GM19239 (cell line): ENCODE data around the gene PCED1B.
A peak's percentile ranks its signal among the peaks of the same experiment; 100 is the strongest.
"Not testable (repeated sequence)": the region's sequence is repeated elsewhere in the genome, so short reads cannot be mapped to it uniquely, and the experiment has no call there.

Source experiments
- DNase-seq: peaks from one replicate; pipeline ENCODE4 v3.0.0; 2011; ENCODE audit warnings: low spot score; ENCODE audit not compliant: insufficient read length
- FAIRE-seq: peaks from 2 replicates; lab custom pipeline; 2011; peaks lifted over from hg19 to GRCh38; lab: Jason Lieb, UNC

Gene PCED1B

DNA sequence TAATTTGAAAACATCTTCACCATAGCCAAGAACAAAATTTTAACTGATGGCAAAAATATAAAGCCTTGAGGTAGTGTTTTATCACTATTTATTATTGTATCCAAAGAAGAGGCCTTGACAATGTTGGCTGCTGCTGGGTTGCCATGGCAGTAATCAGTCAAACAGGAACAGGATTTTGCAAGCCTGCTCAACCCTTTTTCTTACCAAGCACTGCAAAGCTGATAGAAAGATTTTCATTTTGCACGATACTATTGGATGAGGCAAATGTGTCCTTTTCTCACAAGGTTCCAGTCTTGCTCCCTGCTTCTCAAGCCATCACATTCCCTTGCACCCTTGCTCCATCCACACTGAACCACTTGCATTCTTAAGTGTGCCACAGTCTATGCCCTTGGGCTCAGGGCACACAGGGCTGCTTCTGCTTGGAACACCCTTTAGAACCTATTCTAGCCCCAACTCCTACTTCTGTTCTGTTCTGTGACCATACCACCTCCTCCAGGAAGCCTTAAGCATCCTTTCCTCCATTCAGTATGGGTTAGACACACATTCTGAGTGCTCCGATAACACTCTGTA is 76.8 kb downstream of the PCED1B start:
- no peak for DNase-seq
- FAIRE-seq = no peak

DNA sequence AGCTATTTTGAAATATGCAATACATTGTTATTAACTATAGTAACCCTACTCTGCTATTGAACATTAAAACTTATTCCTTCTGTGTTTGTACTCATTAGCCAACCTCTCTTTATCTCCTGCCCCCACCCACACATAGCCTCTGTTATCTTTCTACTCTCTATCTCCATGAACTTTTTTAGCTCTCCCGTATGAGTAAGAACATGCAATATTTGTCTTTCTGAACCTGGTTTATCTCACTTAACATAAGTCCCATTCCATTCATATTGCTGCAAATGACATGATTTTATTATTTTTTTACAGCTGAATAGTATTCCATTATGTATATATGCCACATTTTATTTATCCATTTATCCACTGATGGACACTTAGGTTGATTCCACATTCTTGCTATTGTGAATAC is 79.4 kb downstream of the PCED1B start:
- FAIRE-seq (no peak), DNase-seq (no peak)

DNA sequence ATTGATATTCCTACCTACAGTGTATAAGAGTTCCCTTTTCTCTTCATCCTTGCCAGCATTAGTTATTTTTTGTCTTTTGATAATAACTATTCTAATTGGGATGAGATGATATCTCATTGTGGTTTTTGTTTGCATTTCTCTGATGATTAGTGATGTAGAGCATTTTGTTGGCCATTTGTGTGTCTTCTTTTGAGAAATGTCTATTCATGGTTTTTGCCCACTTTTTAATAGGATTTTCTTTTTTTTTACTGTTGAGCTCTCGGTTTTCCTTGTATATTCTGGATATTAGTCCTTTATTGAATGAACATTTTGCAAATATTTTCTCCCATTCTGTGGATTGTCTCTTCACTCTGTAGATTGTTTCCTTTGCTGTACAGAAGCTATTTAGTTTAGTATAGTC is 79.9 kb downstream of the PCED1B start:
- FAIRE-seq = no peak

DNA sequence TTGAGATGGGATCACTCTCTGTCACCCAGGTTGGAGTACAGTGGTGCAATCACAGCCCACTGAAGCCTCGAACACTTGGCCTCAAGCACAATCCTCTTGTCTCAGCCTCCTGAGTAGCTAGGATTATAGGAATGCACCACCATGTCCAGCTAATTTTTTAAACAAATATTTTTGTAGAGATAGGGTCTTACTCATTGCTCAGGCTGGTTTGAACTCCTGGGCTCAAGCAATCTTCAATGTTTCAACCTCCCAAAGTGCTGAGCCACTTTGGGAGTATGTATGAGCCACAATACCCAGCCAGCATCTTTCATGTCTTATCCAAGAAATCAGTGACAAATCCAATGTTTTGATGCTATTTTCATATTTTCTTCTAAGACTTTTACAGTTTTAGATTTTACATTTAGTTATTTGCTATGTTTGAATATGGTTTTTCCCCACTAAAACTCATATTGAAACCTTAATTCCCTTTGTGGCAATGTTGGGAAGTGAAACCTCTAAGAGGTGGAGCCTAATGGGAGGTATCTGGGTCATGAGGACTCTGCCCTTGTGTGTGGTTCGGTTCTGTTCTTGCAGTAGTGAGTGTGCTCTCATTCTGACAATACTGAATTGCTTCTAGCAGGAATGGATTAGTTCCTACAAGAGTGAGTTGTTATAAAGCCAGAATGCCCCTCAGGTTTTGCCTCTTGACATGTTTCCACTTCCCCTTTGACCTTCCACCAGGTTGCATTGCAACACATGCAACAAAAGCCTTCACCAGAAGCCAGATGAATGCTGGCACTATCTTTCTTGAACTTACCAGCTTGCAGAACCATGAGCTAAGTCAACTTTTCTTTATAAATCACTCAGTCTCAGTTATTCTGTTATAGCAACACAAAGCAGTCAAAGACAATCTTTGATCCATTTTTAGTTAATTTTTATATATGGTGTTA is 81.2 kb downstream of the PCED1B start:
- no peak for FAIRE-seq
- DNase-seq = no peak

More for the DNA sequence above, 79.9 kb downstream of the PCED1B start:
- DNase-seq = no peak

DNA sequence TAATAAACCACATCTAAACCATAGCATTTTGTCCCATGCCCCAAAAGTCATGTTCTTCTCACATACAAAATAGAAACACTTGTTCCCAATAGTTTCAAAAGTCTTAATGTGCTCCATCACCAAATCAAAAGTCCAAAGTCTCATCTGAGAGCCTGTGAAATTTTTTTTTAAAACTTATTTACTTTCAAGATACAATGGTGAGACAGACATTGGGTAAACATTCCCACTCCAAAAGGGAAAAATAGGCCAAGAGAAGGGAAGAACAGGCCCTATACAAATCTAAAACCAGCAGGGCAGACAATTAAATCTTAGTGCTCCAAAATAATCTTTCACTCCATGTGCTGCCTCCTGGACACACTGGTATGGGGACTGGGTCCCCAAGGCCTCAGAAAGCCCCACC is 84.7 kb downstream of the PCED1B start:
- DNase-seq (no peak), FAIRE-seq (no peak)

DNA sequence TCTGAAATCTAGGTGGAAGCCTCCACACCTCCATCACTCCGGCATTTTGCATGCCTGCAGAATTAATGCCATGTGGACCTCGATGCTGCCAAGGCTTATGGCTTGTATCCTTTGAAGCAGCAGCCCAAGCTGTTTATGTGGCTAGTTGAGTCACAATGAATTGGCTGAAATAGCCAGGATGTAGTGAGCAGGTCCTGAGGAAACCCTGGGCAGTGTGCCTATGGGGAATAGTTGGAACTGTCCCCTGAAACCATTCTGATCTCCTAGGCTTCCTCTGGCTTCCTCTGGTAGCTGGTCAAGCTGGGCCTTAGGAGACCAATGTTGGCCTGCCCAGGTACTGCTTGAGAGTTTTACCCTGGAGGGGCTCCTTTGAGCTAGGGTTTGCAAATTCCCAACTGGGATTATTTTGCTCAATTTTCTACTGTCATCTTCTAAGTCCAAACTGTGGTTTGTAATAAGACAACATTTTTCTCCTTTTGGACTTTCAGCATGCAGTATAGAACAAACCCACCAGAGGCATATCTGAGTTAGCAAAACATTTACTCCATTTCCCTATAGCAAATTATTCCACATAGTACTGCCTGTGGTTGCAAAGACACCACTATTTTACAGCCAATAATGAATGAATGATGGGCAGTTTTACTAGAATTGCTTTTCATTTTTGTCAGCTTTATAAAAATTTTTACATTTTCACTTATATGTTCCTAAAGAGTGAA is 85.5 kb downstream of the PCED1B start:
- DNase-seq = no peak
- FAIRE-seq = no peak

DNA sequence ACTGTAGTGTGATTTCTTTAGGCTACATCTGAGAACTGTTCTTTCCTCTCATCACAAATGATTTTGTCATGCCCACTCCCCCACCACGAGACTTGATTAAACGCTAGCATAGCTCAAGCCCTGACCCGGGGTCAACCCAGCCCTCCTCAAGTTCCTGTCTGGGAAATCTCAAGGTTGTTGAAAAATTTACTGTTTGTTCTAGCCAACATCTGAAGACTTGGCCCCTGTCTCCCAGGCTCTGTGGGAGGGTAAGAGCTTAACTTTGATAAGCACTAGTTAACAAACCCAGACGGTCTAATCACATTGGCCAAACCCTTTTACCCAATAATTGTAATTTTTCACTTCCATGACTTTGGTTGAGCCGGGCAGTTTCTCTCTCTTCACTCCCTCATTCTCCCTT is 86.5 kb downstream of the PCED1B start:
- FAIRE-seq = no peak
- DNase-seq = no peak

DNA sequence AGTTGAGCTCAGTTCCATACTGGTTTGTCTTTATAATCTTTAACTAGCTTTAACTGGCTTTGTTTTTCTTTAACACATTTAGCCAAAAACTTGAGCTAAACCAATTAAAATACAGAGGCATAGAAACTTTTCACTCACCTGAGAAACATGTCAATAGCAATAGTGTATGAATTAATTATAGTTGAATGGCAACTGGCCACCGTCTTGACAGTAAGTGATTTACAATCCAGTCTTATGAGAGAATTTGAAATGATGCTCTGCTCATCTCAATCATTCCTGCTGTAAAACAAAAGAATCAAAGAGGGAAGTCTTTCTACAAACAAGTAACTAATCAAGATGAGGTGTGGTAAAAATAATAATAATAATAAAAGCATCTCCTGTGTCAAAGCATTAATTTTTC is 86.9 kb downstream of the PCED1B start:
- DNase-seq = no peak
- no peak for FAIRE-seq

DNA sequence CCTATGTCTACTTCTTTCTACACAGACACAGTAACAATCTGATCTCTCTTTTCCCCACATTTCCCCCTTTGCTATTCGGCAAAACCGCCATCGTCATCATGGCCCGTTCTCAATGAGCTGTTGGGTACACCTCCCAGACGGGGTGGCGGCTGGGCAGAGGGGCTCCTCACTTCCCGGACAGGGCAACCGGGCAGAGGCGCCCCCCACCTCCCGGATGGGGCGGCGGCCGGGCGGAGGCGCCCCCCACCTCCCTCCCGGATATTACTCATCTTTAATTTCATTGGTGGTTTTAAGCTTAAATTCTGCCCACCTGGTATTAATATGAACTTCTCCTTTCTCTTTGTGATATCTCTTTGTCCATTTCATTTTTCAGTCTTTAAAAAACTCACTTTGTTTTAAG is 90.9 kb downstream of the PCED1B start:
- FAIRE-seq, DNase-seq: not testable (repeated sequence)

DNA sequence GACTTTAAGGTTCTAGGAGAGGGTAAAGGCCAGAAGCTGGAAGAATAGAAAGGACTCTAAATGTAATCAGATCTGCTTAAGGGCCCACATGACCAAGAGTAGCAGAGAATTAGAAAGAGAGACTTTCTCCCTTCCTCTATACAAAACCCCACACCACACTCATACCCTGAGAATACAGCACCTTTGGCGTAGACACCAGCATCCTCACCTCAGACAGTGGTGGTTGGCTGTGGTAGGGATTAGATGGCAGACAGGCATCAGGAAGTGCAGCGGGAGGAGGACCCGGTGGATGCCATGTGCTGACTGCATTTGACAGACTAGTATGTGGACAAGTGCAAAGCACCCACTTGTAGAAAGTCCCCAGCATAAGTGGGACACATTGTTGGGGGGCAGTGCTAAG is 98.6 kb downstream of the PCED1B start:
- FAIRE-seq (no peak), DNase-seq (no peak)

DNA sequence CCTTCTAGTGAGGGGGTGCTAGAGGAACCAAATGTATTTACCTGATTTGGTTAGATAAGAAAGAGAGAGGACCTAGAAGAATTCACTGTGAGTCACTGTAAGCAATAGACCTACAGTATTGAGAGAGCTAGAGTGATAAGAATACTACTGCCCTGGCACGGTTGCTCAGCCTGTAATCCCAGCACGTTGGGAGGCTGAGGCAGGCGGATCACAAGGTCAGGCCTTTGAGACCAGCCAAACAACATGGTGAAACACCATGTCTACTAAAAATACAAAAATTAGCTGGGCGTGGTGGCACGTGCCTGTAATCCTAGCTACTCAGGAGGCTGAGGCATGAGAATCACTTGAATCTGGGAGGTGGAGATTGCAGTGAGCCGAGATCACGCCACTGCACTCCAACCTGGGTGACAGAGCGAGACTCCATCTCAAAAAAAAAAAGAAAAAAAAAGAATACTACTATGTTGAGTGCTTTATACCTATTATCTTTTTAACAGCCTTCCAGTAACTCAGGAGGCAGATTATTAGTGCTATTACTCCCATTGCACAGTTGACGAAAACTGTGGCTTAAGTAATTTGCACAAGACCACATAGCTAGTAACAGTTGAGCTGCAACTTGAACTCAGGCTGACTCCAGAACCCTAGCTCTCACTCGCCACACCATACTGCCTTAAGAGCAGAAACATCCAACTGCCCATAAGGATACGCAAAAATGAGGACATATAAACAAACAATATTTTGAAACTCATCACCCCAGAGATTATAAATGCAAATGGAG is 102.9 kb downstream of the PCED1B start:
- FAIRE-seq, DNase-seq: not testable (repeated sequence)

DNA sequence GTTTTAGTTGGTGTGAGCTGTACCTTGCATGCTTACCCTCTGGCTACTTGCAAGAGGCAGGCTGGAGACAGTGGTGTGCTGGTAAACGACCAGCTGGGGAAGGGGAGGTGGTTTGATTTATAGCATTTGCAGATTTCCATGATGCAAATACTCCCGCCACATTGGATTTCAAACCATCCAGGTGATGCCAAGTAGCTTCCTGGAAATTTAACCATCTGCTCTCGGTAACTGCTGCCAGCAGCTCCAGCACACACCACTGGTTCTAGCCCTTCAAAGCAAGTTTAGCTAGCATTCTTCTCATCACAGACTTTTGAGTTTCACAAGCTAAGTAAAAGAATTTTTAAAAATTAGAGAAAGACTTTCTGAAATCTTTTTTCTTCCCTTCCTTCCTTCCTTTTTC is 104.8 kb downstream of the PCED1B start:
- no peak for DNase-seq
- FAIRE-seq = no peak

DNA sequence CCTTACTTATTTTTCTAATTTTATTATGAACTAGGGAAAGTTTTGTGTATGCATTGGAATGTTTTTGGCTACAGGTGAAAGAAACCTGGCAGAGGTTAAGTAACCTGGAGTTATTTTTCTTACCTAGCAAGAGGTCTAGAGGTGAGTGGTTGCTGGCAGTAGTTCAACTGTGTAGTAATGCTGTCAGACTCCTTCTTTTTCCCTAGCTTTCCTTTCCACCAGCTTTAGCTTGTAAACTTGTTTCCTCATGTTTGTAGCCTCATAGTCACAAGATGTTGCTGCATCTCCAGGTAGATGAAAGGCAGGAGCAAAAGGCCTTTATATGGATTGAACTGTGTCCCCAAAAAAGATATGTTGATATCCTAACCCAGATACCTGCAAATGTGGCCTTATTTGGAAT is 105.4 kb downstream of the PCED1B start:
- no peak for FAIRE-seq
- DNase-seq = no peak

DNA sequence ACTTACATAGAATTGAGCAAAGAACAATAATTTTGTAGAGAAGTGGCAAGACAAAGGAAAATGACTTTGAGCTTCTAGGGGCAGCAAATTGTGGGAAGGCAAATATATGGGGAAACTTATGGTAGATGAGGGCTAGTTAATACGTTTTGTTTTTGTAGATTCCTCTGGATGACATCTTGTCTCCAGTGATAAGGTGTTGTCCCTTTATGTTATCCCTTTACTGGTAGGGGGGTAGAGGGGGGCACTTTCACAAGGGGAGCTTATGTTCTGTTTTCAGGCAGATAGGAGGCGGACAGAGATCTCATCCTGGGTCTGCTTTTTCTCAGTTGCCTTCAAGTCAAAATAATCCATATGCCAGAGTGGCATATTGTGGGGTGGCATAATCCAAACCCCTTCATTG is 106.8 kb downstream of the PCED1B start:
- no peak for DNase-seq

DNA sequence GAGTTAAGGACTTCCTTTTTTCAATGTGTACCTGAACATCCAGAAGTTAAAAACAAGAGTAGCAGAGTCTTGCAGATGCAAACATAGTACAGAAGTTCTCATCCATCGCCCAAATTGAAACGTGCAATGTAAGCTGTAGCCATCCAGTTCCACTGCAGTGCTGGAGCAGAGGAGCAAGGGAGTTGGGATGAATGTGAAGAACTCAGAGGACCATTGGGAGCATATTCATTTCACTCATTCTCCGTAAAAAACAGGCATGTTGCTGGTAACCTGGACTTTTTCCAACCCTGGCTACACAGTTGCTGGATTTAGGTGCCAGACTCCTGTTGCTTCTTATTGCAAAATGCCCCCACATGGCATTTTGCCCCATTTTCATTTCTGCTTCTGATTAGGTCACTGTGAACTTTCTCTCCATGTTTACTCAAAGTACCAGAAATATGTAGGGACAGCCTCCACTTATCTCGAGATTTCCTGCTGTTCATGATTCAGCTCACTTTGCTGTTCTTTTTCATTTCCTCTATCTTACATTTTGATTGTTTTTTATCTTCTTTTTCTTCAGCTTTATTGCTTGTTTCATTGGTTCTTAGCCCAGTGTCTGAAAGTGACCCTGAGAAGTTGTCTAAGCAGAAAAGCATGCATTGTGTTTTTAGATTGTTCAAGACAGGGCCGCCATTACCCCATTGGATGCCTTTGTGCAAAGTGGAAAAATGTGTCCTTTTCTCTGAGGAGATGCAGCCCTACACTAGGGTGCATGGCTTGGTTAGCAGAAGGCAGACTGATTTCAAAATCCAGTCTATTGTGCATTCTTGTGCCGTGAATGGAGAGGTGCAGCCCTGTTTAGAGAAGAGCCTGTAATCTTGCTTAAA is 109.4 kb downstream of the PCED1B start:
- DNase-seq = no peak

More for the DNA sequence above, 106.8 kb downstream of the PCED1B start:
- no peak for FAIRE-seq

DNA sequence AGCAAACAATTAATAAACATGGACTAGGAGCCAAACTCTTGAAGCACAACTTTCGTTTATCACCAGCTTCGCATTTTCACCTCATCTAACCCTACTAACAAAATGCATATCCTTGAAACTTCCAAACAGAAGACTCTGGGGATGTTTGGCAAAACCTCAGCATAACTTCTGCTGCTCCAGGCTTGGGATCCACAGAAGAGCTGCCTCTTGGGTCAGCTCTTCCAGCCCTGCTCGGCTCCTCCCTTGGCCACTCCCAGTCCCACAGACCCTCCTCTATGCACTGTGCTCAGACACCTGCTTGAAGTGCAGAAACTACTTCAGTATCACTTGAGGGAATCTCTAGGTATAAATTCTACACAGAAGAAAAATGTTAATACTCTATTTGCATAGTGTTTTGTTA is 110.3 kb downstream of the PCED1B start:
- FAIRE-seq = no peak

More for the DNA sequence above, 109.4 kb downstream of the PCED1B start:
- no peak for FAIRE-seq

DNA sequence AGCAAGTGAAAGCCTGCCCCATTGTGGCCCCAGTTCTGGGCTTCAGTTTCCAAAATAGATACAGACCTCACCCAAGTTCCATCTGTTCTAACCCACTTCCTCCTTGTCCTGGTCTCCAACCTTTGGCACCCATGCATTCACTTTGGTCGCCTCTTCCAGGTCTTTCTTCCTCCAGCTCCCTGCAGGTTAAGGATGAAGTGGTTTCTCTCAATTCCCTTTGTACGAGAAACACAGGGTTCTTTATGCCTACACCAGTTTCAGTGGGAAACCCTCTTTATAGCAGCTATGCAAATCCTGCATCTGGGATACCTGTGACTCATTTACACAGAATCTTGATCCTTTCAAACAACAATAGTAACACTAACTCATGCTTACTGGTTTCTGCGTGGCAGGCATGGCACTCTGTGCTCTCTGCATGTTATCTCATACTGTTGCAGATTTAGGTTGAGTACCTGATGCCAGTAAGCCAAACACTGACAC is 110.9 kb downstream of the PCED1B start:
- FAIRE-seq (no peak), DNase-seq (no peak)

More for the DNA sequence above, 110.3 kb downstream of the PCED1B start:
- DNase-seq = no peak

DNA sequence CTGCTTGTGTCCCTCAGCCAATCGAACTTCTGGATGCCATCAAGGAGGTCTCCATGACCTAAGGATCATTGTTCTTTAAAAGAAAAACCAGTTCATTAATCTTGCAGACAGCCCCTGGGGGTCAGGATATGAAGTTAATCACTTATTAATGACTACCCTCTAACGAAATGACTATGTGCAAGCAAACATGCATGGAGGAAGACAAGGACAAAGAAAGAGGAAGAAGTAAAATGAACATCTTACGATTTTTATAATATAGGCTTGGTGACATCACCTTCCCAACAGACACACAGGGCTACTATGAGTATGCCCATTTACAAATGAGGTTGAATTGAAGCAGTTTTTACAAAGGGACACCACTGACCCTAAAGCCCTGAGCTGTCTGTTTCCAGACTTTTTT is 111.5 kb downstream of the PCED1B start:
- peak; percentile 18 for FAIRE-seq

DNA sequence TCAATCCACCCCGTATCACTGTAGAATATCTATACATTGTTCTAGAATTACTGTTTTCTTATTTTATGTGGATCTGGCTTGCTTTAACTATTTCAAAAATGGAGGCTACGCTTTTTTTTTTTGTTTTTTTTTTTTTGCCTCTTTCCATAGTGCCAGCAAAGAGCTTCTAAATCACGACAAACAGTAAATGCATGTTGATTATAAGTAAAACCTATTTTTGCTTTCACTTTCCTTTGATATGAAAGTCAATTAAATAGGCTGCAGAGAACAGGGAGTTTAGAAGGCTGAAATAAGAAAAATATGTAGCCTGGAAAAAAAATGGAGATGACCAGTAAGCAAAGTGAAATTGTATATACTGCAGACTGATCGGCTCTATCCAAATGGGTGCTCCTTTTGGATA is 112.6 kb downstream of the PCED1B start:
- peak; percentile 21 for FAIRE-seq
- no peak for DNase-seq

More for the DNA sequence above, 111.5 kb downstream of the PCED1B start:
- DNase-seq = no peak
